ENCODE results near the gene GRB10.
"Not testable (repeated sequence)": the region's sequence is repeated elsewhere in the genome, so short reads cannot be mapped to it uniquely, and the experiment has no call there.

The GRB10 gene

DNA sequence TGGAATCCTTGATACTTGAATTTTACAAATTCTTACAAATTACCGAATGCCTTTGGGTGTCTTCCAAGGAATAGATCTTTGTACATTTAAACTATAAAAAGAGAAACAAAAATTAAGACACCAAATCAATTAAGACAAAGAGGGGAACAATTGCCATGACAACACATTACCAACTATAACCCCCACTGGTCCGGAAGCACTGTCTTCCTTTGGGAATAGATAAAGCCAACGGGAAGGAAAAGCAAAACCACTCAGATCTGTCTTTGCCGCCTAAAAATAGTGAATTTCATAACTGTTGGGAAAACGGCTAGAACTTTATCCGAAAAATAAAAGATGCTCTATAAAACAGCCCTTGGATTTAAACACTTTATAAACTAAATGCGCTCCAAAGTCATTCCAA, 37.4 kb downstream of the GRB10 start:
- in situ Hi-C loops (cut with MboI; ENCODE audit: low sequenced_read_pairs) = no loop called here

DNA sequence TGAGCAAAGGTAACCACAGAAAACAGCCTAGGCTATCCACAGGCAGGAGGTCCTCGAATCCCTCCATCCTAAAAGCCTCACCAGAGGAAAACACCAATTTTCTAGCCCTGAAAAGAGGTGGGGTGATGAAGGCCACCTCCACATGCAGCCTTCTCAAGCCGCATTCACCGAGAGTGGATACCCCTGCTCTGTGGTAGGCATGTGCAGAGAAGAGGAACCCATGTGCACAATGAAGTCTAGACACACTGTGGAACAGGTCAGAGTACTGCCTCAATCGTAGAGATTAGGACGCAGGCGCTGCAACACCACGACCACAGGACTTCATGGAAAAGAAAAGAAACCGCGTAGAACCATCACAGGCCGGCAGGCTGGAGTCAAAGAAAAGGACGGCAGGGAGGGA, 38.8 kb downstream of the GRB10 start:
- in situ Hi-C loops (cut with MboI; ENCODE audit: low sequenced_read_pairs) = no loop called here

DNA sequence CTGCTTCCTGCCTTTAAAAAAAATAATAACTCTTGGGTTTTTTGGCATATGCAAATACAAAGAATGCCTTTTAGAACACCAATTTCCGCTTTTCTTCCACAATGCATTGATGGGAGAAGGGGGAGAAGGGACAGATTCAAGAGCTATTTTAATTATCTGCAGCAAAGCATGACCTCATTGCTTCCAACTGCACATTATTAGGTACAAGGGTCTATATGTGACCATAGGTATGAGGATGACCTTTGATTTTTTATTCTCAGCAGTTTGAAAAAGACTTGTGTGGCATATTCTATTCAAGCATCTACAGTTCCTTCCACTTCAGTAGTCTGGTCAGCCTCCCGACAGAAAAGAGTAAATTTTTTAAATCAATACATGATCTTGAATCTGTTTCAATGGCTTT, 39.7 kb downstream of the GRB10 start:
- in situ Hi-C loops (cut with MboI; ENCODE audit: low sequenced_read_pairs) = no loop called here

DNA sequence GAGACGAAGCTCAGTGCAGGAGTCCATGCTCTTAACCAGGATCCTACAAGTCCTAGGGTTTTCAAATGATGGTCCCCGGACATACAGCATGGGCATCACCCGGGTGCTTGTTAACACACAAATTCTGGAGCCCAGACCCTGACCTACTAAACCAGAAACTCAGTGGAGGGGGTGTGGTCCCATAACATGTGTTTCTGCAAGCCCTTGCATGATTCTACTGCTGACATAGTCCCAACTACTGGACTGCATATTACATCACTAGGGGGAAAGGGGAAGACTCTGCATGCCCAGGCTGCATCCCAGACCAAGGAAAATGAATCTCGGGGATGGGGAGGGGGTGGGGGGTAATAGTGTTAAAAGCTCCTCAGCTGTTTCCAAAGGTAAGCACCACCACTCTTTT, 40.3 kb downstream of the GRB10 start:
- in situ Hi-C loops (cut with MboI; ENCODE audit: low sequenced_read_pairs) = no loop called here

DNA sequence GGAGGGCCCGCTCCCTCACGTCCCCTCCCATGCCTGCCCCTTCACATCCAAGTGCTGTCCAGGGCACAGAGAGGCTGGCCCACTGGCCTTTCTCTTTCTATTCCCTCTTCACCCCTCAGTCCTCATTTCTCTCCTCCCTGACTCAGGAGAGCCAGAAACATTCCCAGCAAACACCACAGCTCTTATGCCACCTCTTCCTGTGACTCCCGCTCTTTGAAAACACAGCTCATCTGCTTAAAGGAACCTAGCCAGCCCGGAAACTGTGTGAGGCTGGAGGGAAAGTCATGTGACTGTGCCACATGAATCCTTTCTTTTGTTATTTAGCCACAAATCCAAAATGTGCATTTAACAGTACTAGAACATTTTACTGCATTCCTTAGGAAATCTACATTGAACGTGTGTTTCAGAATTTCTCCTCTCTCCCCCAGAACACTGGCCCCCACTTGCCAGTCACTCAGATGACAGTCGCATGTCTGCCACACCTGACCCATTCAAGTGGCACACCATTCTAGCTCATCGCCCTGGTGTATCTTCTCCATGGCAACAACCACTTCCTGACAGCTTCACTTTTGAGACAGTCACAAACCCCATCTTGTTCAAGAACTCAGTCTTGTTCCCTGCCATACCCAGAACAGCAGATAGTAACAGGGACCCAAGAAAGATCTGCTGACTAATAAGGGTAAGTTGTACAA, 42.8 kb downstream of the GRB10 start:
- in situ Hi-C loops (cut with MboI; ENCODE audit: low sequenced_read_pairs) = no loop called here

DNA sequence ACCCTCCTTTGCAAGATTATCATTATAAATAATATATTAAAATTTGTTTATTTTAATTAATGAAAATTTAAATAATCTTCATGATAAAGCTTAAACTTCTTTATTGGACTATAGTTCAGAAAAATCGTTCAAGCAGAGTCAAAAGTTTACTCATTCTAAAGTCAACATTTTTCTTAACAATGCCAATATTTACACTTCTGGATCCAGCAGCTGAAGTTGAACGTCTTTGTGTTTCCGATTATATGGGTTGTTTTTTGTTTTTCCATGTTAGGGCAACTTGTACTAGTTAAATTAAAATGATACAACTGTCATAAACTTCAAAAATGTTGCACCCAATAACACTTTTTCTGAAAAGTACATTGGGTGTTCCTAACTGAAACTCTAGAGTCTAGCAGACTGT, 43.8 kb downstream of the GRB10 start:
- in situ Hi-C loops (cut with MboI; ENCODE audit: low sequenced_read_pairs) = no loop called here

DNA sequence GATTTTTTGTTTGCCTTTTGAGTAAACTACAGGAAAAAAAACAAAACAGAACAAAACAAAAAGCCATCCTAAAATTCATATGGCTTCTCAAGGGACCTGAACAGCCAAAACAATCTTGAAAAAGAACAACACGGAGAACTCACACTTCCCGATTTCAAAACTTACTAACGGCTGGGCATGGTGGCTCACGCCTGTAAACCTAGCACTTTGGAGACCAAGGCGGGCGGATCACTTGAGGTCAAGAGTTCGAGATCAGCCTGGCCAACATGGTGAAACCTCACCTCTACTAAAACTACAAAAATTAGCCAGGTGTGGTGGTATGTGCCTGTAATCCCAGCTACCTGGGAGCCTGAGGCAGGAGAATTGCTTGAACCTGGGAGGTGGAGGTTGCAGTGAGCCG, 46.9 kb downstream of the GRB10 start:
- in situ Hi-C loops (cut with MboI; ENCODE audit: low sequenced_read_pairs) = not testable (repeated sequence)

DNA sequence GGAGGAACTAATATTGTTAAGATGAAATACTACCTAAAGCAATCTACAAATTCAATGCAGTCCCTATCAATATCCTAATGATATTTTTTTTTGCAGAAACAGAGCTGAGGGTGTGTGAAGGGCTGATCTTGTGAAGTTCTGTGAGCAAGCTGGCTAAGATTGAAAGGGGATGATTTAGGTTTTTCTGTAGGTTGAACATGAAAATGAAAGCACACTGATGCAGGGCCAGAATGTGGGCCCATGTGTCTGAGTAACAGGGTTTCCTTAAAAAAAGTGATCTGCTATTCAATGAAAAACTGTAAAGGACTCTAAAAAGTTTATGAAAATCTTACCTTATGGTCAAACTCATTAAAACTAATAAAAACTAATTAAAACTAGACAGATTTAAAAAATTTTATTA, 47.4 kb downstream of the GRB10 start:
- in situ Hi-C loops (cut with MboI; ENCODE audit: low sequenced_read_pairs) = no loop called here

DNA sequence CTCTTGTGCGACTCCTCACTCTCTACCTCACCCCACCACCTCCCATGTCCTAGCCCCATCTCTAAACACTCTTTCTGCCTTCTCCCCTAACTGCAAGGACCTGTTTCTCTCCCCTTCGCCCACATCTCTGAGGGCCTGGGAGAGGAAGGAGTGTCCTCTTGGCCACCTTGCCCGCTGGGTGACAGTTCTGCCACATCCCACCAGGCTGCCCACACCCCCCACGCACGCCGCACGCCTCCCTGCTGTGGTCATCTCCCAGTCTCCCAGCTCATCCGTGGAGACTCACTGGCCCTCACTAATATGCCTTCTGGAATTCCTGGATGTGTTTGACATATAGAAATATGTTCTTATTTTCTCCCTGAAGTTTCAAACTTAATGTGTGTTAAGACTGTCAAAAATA, 48.5 kb downstream of the GRB10 start:
- in situ Hi-C loops (cut with MboI; ENCODE audit: low sequenced_read_pairs) = no loop called here

DNA sequence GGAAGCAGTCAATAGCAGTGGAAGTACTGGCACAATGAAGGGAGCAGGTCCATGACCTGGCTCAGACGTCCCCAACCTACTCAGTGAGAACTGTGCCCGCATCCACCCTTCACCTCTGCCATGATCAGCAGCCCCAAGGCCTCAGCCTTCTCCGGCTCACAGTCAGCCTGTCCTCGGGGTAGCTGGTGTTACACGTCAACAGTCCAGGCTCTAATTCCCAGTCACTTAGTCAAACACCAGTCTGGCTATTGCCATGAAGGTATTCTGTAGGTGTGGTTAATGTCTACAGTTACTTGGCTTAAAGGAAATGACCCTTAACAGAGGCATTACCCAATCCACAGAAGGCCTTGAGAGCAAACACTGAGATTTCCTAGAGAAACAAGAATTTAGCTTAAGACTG, 49.1 kb downstream of the GRB10 start:
- in situ Hi-C loops (cut with MboI; ENCODE audit: low sequenced_read_pairs) = no loop called here

DNA sequence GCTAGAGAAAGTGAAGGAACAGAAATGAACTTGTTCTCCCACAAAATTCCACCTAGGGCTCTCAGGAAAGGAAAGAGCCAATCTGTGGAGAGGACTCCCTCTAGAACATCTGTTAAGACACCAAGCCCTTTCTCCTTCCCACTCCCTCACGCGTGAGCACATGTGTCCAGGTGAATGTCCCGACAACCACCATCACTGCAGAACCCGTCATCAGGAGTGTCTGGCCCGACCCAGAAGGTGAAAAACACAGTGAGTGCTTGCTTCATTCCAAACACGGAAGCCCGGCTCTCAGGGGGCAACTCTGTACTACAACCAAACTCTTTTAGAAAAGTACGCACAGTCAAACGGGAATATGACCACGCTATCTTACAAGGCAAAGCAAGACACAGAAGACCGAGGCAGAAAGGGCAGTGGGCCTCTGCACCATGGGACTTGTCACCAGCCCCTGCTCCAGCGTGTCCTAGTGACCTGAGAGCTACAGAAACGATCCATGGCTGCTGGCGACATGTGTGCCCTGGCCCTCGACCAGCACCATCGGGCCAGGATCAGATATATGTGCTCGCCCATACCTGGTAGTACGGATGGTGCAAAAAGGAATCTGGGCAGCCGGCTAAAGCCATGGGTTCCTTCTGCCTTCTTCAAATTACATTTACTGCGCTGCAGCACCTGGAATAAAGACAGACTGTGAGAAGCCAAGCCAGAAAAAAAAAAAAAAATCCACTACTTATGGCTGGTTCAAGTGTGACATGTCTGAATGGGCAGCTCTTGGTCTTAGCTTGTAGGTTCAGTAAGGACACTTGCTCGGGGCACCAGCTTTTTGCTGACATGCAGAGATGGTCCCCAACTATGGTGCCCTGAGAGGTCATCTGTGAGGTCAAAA, 50.8 kb downstream of the GRB10 start:
- in situ Hi-C loops (cut with MboI; ENCODE audit: low sequenced_read_pairs) = no loop called here

DNA sequence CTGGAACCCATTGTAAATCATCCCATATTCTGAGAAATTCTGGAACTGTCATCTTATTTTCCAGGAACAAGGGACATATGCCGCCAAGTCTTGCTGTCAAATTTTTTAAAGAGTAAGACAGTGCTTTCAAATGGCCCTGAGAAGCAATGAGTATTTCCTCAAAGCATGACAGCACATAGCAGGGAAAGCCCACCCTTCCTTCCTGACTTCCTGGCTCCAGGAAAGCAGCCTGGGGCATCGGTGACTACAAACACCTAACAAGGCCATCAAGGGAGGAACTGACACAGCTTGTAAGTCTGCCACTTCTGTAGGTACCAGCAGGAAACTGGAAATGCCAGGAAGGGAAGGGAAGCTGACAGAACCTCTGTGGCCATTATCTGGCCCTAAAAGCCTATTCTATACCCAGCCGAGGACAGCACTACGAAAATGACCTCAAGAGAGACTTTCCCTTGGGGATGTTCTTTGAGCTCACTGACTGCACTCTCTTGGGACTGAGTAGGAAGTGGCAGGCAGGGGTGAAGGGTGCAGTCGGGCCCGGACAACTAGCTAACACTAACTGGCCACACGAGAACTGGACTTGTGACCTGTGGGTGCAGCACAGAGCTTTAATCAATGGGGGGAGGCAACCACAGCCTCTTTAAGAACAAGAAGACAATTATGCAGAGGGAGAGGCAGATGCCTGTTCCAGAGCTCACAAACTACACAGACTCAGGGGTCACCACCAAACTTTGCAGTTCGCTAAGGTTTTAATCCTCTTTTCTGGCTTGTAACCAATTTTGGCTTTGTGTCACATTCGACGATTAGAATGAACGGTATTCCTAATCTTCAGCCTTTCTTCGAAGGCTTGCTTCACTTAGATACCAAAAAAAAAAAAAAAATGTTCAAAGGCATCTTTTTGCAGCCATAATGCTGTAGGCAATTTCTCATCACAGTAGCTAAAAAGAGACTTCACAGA, 52.0 kb downstream of the GRB10 start:
- in situ Hi-C loops (cut with MboI; ENCODE audit: low sequenced_read_pairs) = no loop called here

DNA sequence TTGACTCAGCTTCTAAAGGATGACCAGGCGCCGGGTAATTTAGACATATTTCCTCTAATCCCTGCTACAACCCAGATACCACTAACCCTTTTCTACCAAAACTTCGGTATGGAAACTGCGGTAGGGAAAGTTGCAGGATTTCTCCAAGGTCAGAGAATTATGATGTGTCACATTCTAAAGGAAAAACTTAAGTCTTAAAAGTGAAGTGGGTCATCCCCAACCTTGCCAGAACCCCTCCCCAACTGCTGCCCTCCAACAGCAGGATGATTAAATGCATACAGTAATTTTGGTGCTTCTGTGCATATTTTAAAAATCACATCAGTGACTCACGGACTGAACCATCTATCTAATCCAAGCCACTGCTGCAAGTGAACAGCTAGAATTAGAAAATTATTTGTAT, 52.7 kb downstream of the GRB10 start:
- in situ Hi-C loops (cut with MboI; ENCODE audit: low sequenced_read_pairs) = no loop called here

DNA sequence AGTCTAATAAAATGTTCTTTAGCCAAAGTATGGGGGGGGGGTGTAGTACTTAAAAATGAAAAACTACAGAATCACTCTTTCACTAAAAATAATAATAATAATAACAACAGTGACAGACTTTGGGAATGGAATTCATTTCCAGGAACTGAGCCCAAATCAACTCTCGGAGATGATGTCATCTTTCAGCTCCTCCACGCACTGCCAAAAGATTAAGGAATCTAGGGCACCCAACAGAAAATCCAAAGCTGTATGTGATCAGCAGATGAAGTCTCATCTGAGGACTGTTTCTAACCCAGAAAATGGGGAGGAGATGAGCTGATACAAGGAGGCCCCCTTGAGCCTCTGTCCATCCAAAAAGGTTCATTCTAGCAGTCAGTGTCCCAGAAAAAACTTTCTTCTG, 54.5 kb downstream of the GRB10 start:
- in situ Hi-C loops (cut with MboI; ENCODE audit: low sequenced_read_pairs) = no loop called here

DNA sequence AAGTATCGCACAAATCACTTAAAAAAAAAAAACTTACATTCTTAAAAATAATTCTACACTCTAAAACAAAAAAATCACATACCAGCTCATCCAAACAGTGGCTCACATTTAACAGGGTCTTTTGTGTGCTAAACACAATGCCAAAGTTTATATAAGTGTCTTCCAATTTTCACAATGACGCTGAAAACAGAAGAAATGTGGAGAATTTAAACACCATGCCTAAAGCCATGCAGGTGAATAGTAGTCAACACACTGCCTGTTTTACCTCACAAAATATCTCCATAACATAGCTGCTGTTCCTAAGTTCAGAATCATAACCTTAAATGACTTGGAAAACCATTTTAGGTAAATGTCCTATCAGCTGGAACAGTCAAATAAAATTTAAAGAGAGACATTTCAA, 55.0 kb downstream of the GRB10 start:
- in situ Hi-C loops (cut with MboI; ENCODE audit: low sequenced_read_pairs) = no loop called here

DNA sequence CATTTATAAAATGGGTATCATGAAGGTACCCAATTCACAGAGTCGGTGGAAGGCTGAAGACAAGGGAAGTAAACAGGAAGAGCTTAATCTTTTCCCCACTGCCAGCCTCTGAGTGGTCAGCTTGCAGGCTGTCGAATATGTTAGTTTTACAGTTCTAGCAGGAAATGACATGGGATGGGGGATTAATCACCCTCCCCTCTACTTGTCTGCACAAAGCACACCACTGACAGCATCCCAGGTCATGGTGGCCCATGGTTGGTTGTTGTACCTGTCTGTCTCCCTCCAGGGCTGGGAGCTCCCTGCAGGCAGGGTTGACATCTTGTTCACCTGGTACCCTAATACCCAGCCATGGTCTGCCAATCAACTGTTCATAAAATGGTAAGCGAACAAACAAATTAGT, 55.6 kb downstream of the GRB10 start:
- in situ Hi-C loops (cut with MboI; ENCODE audit: low sequenced_read_pairs) = no loop called here

DNA sequence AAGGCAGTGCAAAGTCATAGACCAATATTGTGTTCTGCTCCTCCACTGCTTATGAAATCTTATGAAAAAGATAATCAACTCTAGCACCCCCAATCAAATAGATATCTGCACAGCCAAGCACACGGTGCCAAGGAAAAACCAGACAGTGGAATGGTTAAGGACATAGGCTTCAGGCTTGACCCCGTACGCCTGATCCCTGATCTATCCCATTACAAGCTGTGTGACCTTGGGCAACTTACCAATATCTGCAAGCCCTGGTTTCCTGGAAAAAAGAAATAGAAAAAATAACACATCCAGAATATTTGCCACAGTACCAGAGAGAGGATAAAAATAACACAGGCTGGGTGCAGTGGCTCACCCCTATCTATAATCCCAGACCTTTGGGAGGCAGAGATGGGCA, 56.9 kb downstream of the GRB10 start:
- in situ Hi-C loops (cut with MboI; ENCODE audit: low sequenced_read_pairs) = no loop called here

DNA sequence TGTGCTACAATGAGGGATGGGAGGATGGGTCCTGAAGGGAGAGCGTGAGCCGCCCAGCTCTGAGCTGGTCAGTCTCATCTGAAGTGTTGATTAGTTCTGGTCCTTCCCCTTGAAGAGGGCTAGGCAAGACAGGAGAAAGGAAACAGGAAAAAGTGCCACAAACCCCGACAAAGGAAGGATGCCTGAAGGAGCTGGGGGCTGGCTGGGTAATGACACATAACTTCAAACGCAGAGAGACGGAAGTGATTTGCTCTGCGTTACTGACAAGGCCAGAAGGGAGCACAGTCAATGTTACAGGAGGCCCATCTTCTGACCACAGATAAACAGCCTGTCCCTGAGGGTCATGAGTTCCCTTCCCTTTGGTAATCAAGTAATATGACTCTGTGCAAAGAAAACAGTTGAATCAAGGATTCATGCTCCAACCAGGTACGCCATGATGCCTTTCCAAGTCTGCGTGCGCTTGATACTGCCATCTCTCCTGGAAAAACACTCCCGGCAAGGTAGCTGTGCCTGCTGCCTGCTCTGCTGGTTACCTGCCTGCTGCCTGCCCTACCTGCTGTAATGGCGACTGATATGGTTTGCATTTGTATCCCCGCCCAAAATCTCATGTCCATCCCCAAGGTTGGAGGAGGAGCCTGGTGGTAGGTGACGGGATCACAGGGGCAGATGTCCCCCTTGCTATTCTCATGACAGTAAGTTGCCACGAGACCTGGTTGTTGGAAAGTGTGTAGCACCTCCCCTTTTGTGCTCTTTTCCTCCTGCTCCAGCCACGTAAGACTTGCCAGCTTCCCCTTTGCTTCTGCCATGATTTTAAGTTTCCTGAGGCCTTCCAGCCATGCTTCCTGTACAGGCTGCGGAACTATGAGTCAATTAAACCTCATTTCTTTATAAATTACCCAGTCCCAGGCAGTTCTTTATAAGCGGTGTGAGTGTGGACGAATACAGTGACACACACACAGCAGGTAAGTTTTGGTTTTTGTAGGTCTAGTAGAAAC, 57.9 kb downstream of the GRB10 start:
- in situ Hi-C loops (cut with MboI; ENCODE audit: low sequenced_read_pairs) = no loop called here

DNA sequence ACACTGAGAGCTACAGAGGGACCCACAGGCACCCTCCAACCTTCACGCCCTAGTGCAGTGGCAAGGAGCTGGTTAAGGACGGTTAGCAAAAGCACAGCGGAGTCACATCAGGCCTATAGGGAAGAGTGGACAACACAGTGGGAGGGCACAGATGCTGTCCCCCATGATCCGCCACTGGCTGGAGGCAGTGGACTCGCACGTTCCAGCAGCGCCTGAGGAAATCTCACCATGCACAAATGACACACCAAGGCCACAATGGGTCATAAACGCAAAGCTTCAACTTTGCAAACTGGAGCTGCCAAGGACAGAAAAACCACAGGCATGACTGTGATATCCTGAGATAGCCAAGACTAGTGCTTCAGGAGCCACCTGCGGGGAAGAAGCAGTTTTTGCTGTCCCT, 58.8 kb downstream of the GRB10 start:
- in situ Hi-C loops (cut with MboI; ENCODE audit: low sequenced_read_pairs) = no loop called here

DNA sequence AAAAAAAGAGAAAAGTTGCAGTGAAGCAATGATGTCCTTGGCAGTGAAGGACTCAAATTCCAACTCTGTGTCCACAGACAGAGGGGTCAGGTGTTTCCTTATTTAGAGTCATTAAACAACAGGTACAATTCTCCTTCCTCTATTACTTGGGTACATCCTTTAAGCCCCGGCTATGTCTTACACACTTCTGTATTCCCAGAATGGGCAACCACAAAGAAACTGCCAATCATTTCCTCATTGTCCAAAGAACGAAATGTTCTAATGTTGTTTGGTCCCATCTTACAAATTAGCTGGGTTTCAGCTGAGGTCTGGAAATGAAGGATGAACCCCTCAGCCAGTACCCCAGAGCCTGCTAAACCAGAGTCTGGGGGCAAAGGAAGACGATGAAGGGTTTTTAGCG, 59.5 kb downstream of the GRB10 start:
- in situ Hi-C loops (cut with MboI; ENCODE audit: low sequenced_read_pairs) = no loop called here
